ENCODE measurements around the gene GLUL.
A peak's percentile ranks its signal among the peaks of the same experiment; 100 is the strongest.

GLUL gene

GRCh38 chr1:182368903-182369302 lies 22.7 kb downstream of the GLUL start:
- WGBS, 2 experiments: 89 to 92% methylated on average over 3 of the region's 4 CpGs
- Histone ChIP-seq H3K36me3 (ENCODE audit: control insufficient read depth, insufficient read depth, low read length) (no peaks in the 10 kb centered on the region), H3K4me1 (ENCODE audit: control insufficient read depth, insufficient read depth, low read length) (no peaks in the 10 kb centered on the region), H3K9me3 (ENCODE audit: control insufficient read depth, low read length) (no peaks in the 10 kb centered on the region), H3K27me3 (ENCODE audit: control insufficient read depth, insufficient read depth, low read length, poor library complexity, severe bottlenecking) (no peaks in the 10 kb centered on the region), H3K27ac (ENCODE audit: insufficient read depth, low read depth, low read length, poor library complexity, severe bottlenecking) (no peak overlapping the region), H3K4me3 (ENCODE audit: insufficient read depth, low read depth, low read length) (no peak overlapping the region)

- Histone ChIP-seq H3K36me3 (ENCODE audit: control insufficient read depth, insufficient read depth, low read length) (no peaks in the 10 kb centered on the region), H3K4me3 (ENCODE audit: insufficient read depth, low read depth, low read length) (no peak overlapping the region), H3K27ac (ENCODE audit: insufficient read depth, low read depth, low read length, poor library complexity, severe bottlenecking) (no peak overlapping the region), H3K4me1 (ENCODE audit: control insufficient read depth, insufficient read depth, low read length) (no peaks in the 10 kb centered on the region), H3K9me3 (ENCODE audit: control insufficient read depth, low read length) (no peaks in the 10 kb centered on the region), H3K27me3 (ENCODE audit: control insufficient read depth, insufficient read depth, low read length, poor library complexity, severe bottlenecking) (no peaks in the 10 kb centered on the region)
- 86 to 92% methylated on average over 4 of the region's 4 CpGs for WGBS, 2 experiments
Observed at GRCh38 chr1:182368358-182368757, 23.2 kb downstream of the GLUL start.

DNA sequence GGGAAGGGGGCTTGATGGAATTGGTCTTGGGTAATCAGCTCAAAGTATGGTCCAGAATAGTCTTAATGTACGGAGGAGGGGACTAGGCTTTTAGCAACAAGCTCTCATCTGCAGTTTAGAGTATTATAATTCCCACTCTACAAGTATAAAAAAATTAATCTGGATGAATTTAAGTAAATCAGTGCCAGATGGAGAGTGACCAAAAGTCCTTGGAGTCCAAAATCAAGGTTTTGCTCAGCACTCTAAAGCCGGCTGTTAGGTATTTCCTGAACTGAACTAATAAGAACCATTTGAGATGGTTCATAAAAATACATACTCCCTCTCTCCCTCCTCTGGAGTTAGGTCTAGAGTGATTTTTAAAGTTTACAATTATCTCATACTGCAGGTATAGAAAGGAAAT lies 23.7 kb downstream of the GLUL start:
- no peaks in the 10 kb centered on the region for H3K36me3 ChIP-seq (ENCODE audit: control insufficient read depth, insufficient read depth, low read length)
- no peaks in the 10 kb centered on the region for H3K27me3 ChIP-seq (ENCODE audit: control insufficient read depth, insufficient read depth, low read length, poor library complexity, severe bottlenecking)
- no peak overlapping the region for H3K27ac ChIP-seq (ENCODE audit: insufficient read depth, low read depth, low read length, poor library complexity, severe bottlenecking)
- no peaks in the 10 kb centered on the region for H3K4me1 ChIP-seq (ENCODE audit: control insufficient read depth, insufficient read depth, low read length)
- no peak overlapping the region for H3K4me3 ChIP-seq (ENCODE audit: insufficient read depth, low read depth, low read length)
- 87 to 92% methylated on average over 1 to 2 of the region's 2 CpGs for WGBS, 2 experiments
- no peaks in the 10 kb centered on the region for H3K9me3 ChIP-seq (ENCODE audit: control insufficient read depth, low read length)

GRCh38 chr1:182366596-182366995 lies 25.0 kb downstream of the GLUL start:
- 89 to 94% methylated on average over 2 of the region's 2 CpGs for whole genome bisulfite sequencing, 2 experiments
- H3K27ac ChIP-seq (ENCODE audit: insufficient read depth, low read depth, low read length, poor library complexity, severe bottlenecking): no peak overlapping the region
- H3K4me3 ChIP-seq (ENCODE audit: insufficient read depth, low read depth, low read length): no peak overlapping the region
- H3K27me3 ChIP-seq (ENCODE audit: control insufficient read depth, insufficient read depth, low read length, poor library complexity, severe bottlenecking): no peaks in the 10 kb centered on the region
- no peaks in the 10 kb centered on the region for H3K36me3 ChIP-seq (ENCODE audit: control insufficient read depth, insufficient read depth, low read length)
- H3K9me3 ChIP-seq (ENCODE audit: control insufficient read depth, low read length): no peaks in the 10 kb centered on the region
- no peaks in the 10 kb centered on the region for H3K4me1 ChIP-seq (ENCODE audit: control insufficient read depth, insufficient read depth, low read length)

DNA sequence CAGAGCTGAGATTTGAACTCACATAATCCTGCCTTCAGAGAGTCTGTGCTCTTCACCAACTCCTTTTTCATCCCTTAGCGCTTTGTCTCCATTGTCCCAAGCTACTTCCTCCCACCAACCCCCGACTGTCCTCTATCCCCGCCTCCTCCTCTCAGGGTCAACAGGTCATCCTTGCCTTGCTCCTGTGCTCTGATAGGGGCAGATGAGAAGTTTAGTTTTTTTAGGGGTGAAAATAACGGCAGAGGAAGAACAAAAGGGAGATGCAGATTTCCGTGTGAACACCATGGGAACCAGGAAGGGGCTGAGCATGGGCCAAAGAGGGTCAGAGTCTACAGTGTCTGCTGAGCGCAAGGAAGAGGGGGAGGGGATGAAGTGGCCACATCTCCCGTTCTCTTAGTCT lies 31.9 kb downstream of the GLUL start:
- H3K27ac ChIP-seq (ENCODE audit: insufficient read depth, low read depth, low read length, poor library complexity, severe bottlenecking): peak overlapping the region; percentile 50
- no peak overlapping the region for H3K4me3 ChIP-seq (ENCODE audit: insufficient read depth, low read depth, low read length)
- H3K4me1 ChIP-seq (ENCODE audit: control insufficient read depth, insufficient read depth, low read length): peaks cover 25% of the 10 kb centered on the region
- H3K27me3 ChIP-seq (ENCODE audit: control insufficient read depth, insufficient read depth, low read length, poor library complexity, severe bottlenecking): no peaks in the 10 kb centered on the region
- no peaks in the 10 kb centered on the region for H3K9me3 ChIP-seq (ENCODE audit: control insufficient read depth, low read length)
- 16 to 23% methylated on average over 6 to 7 of the region's 7 CpGs for WGBS, 2 experiments
- no peaks in the 10 kb centered on the region for H3K36me3 ChIP-seq (ENCODE audit: control insufficient read depth, insufficient read depth, low read length)

DNA sequence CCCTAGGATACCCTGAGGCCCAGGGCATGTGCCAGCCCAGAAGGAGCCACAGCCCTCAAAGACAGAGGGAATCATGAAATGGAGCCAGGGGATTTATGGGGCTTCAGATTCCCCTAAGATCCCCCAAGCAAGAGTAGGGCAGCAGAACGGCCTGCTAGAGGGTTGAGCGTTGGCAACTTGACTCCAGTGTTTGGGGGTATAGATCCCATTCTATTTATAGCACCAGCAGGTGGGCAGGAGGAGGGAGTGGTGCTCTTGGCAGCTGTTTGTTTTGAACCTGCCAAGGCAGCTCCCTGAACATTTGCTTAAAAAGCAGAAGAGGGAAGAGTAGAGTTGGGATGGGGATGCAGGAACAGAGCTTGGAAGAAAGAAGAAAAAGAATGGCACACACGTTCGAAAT lies 33.7 kb downstream of the GLUL start:
- Histone ChIP-seq H3K27ac (ENCODE audit: insufficient read depth, low read depth, low read length, poor library complexity, severe bottlenecking) (no peak overlapping the region), H3K4me3 (ENCODE audit: insufficient read depth, low read depth, low read length) (no peak overlapping the region), H3K9me3 (ENCODE audit: control insufficient read depth, low read length) (no peaks in the 10 kb centered on the region), H3K4me1 (ENCODE audit: control insufficient read depth, insufficient read depth, low read length) (peaks cover 25% of the 10 kb centered on the region), H3K36me3 (ENCODE audit: control insufficient read depth, insufficient read depth, low read length) (no peaks in the 10 kb centered on the region), H3K27me3 (ENCODE audit: control insufficient read depth, insufficient read depth, low read length, poor library complexity, severe bottlenecking) (no peaks in the 10 kb centered on the region)
- 65 to 71% methylated on average over 4 of the region's 4 CpGs for WGBS, 2 experiments

DNA sequence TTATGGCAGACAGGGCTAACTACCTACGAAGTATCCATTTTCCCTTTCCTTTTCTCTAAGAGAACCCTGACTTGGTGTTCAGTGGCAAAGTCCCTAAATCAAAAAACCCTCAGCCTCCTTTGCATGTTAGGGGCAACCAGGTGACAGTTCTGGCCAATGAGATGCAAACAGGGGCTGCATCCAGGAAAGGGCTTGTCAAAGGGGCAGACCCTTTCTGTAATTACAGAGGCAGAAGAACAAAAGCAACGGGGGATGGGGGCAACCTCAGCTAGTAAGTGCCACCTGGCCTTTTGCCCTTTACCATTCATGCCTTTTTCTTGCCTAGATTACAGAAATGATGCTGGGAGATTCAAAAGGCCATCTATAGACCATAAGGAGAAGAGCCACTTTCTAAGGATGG lies 34.4 kb downstream of the GLUL start:
- Histone ChIP-seq H3K36me3 (ENCODE audit: control insufficient read depth, insufficient read depth, low read length) (no peaks in the 10 kb centered on the region), H3K27me3 (ENCODE audit: control insufficient read depth, insufficient read depth, low read length, poor library complexity, severe bottlenecking) (no peaks in the 10 kb centered on the region), H3K4me1 (ENCODE audit: control insufficient read depth, insufficient read depth, low read length) (peaks cover 25% of the 10 kb centered on the region), H3K9me3 (ENCODE audit: control insufficient read depth, low read length) (no peaks in the 10 kb centered on the region), H3K27ac (ENCODE audit: insufficient read depth, low read depth, low read length, poor library complexity, severe bottlenecking) (peak overlapping the region; percentile 8), H3K4me3 (ENCODE audit: insufficient read depth, low read depth, low read length) (no peak overlapping the region)
- WGBS, 2 experiments: 59 to 65% methylated on average over 2 of the region's 2 CpGs

DNA sequence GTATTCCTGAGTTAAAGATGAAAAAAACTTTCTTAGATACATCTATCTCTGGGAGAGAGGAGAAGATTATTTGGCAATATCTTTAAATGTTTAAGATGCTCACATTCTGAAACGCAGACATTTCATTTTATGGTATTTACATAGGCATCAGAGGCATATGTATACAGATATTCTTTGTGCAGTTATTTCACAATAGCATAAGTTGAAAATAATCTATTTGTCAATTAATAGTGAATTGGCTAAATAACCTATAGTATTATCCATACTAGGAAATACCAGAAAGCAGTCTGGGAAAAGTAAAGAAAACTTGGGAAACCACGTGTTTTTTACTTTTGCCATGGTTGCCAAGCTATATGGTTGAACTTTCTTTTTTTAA lies 35.9 kb downstream of the GLUL start:
- Histone ChIP-seq H3K27ac (ENCODE audit: insufficient read depth, low read depth, low read length, poor library complexity, severe bottlenecking) (no peak overlapping the region), H3K27me3 (ENCODE audit: control insufficient read depth, insufficient read depth, low read length, poor library complexity, severe bottlenecking) (no peaks in the 10 kb centered on the region), H3K4me3 (ENCODE audit: insufficient read depth, low read depth, low read length) (no peak overlapping the region), H3K4me1 (ENCODE audit: control insufficient read depth, insufficient read depth, low read length) (peaks cover 21% of the 10 kb centered on the region), H3K9me3 (ENCODE audit: control insufficient read depth, low read length) (no peaks in the 10 kb centered on the region), H3K36me3 (ENCODE audit: control insufficient read depth, insufficient read depth, low read length) (no peaks in the 10 kb centered on the region)
- WGBS, 2 experiments: 98 to 100% methylated on average over 1 to 2 of the region's 2 CpGs

DNA sequence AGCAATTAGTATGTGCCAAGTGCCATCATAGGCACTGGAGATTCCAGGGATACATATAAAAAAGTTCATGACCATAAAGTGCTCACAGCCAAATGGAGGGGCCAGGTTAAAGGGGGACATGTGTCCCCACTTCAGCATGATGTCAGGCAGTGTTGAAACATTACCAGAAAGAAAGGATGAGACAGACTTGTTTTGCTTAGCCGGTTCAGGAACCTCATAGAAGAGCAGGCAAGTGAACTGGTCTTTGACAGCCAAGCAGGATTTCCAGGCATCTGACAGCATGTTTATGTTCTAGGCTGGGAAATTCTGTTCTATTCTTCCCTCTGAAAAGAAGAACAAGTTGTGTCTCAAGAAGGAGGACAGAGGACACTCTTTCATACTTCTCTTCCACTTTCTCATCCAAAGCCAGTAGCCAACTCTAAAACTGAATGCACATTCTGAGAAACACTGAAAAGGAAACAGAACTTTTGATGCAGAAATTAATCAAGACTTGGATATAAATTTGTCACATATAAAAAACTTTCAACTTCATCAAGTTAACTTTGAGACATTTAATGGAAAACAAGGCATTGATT lies 39.7 kb downstream of the GLUL start:
- Histone ChIP-seq H3K27me3 (ENCODE audit: control insufficient read depth, insufficient read depth, low read length, poor library complexity, severe bottlenecking) (no peaks in the 10 kb centered on the region), H3K4me3 (ENCODE audit: insufficient read depth, low read depth, low read length) (no peak overlapping the region), H3K27ac (ENCODE audit: insufficient read depth, low read depth, low read length, poor library complexity, severe bottlenecking) (no peak overlapping the region), H3K9me3 (ENCODE audit: control insufficient read depth, low read length) (no peaks in the 10 kb centered on the region), H3K36me3 (ENCODE audit: control insufficient read depth, insufficient read depth, low read length) (no peaks in the 10 kb centered on the region), H3K4me1 (ENCODE audit: control insufficient read depth, insufficient read depth, low read length) (peaks cover 9% of the 10 kb centered on the region)
- 88 to 94% methylated on average over 1 of the region's 1 CpG for whole genome bisulfite sequencing, 2 experiments

GRCh38 chr1:182350839-182351238 lies 40.8 kb downstream of the GLUL start:
- Histone ChIP-seq H3K9me3 (ENCODE audit: control insufficient read depth, low read length) (no peaks in the 10 kb centered on the region), H3K4me1 (ENCODE audit: control insufficient read depth, insufficient read depth, low read length) (peaks cover 7% of the 10 kb centered on the region), H3K27me3 (ENCODE audit: control insufficient read depth, insufficient read depth, low read length, poor library complexity, severe bottlenecking) (no peaks in the 10 kb centered on the region), H3K27ac (ENCODE audit: insufficient read depth, low read depth, low read length, poor library complexity, severe bottlenecking) (no peak overlapping the region), H3K4me3 (ENCODE audit: insufficient read depth, low read depth, low read length) (no peak overlapping the region), H3K36me3 (ENCODE audit: control insufficient read depth, insufficient read depth, low read length) (no peaks in the 10 kb centered on the region)
- WGBS, 2 experiments: 91 to 93% methylated on average over 2 of the region's 2 CpGs
